H9 (cell line): Measurements from ENCODE around the gene TMEM185B. TPM values are rescaled to one million over a fixed set of nuclear protein-coding genes. Genes with fewer than 3 reads are reported as not detected.

Experiments used
- DNase-seq: peaks from one replicate; pipeline ENCODE4 v3.0.0-alpha.2; 2017
- H2AFZ ChIP-seq: one replicate; pipeline ENCODE4 v1.6.1; 2013; ENCODE audit warnings: mild to moderate bottlenecking, low read length, control low read depth, moderate library complexity
- H2AK5ac ChIP-seq: 2 replicates; pipeline ENCODE4 v1.6.1; 2013; ENCODE audit warnings: low read length, control low read depth, mixed read lengths; ENCODE audit not compliant: insufficient read length
- H2BK120ac ChIP-seq: one replicate; pipeline ENCODE4 v1.6.1; 2013; ENCODE audit warnings: low read depth, mild to moderate bottlenecking, low read length, control low read depth, inconsistent platforms; ENCODE audit not compliant: poor library complexity, severe bottlenecking
- H2BK12ac ChIP-seq: 2 replicates; pipeline ENCODE4 v1.6.1; 2013; ENCODE audit warnings: low read length, control low read depth, mixed read lengths, low read depth; ENCODE audit not compliant: insufficient read length
- H2BK15ac ChIP-seq: 2 replicates; pipeline ENCODE4 v1.6.1; 2013; ENCODE audit warnings: low read depth, low read length, control low read depth
- H2BK20ac ChIP-seq: one replicate; pipeline ENCODE4 v1.6.1; 2013; ENCODE audit warnings: low read depth, mild to moderate bottlenecking, low read length, control low read depth, inconsistent platforms; ENCODE audit not compliant: poor library complexity, severe bottlenecking
- H2BK5ac ChIP-seq: 2 replicates; pipeline ENCODE4 v1.6.1; 2013; ENCODE audit warnings: low read length, control low read depth, mixed read lengths; ENCODE audit not compliant: insufficient read length
- H3K14ac ChIP-seq: 2 replicates; pipeline ENCODE4 v1.6.1; 2013; ENCODE audit warnings: low read length, control low read depth; ENCODE audit not compliant: insufficient read depth
- H3K18ac ChIP-seq: 2 replicates; pipeline ENCODE4 v1.6.1; 2013; ENCODE audit warnings: low read depth, mild to moderate bottlenecking, mixed read lengths, low read length, control low read depth; ENCODE audit not compliant: insufficient read length
- H3K23ac ChIP-seq: 2 replicates; pipeline ENCODE4 v1.6.1; 2013; ENCODE audit warnings: low read length, control low read depth, mixed read lengths, low read depth; ENCODE audit not compliant: insufficient read length
- H3K23me2 ChIP-seq: 2 replicates; pipeline ENCODE4 v1.6.1; 2013; ENCODE audit warnings: low read depth, mild to moderate bottlenecking, mixed read lengths, low read length, control low read depth; ENCODE audit not compliant: insufficient read length, poor library complexity, severe bottlenecking
- H3K27ac ChIP-seq: 2 replicates; pipeline ENCODE4 v1.5.1; 2013; ENCODE audit warnings: low read length, control low read depth, mixed read lengths, low read depth; ENCODE audit not compliant: insufficient read length
- H3K27me3 ChIP-seq: 2 replicates; pipeline ENCODE4 v1.6.1; 2013; ENCODE audit warnings: low read length, control low read depth, inconsistent platforms; ENCODE audit not compliant: insufficient read depth
- H3K4ac ChIP-seq: 2 replicates; pipeline ENCODE4 v1.6.1; 2013; ENCODE audit warnings: low read depth, mild to moderate bottlenecking, control low read depth, inconsistent platforms, low read length, moderate library complexity
- H3K4me1 ChIP-seq: 2 replicates; pipeline ENCODE4 v1.6.1; 2013; ENCODE audit warnings: low read length, control low read depth, inconsistent platforms; ENCODE audit not compliant: insufficient read depth
- H3K4me2 ChIP-seq: 2 replicates; pipeline ENCODE4 v1.6.1; 2013; ENCODE audit warnings: low read length, control low read depth, mixed read lengths; ENCODE audit not compliant: insufficient read length, insufficient read depth
- H3K56ac ChIP-seq: 2 replicates; pipeline ENCODE4 v1.6.1; 2013; ENCODE audit warnings: low read depth, mild to moderate bottlenecking, mixed read lengths, low read length, control low read depth; ENCODE audit not compliant: insufficient read length
- H3K79me1 ChIP-seq: 2 replicates; pipeline ENCODE4 v1.6.1; 2013; ENCODE audit warnings: low read depth, mild to moderate bottlenecking, moderate library complexity, low read length, control low read depth, inconsistent platforms; ENCODE audit not compliant: insufficient read depth, poor library complexity, severe bottlenecking
- H3K79me2 ChIP-seq: 2 replicates; pipeline ENCODE4 v1.6.1; 2013; ENCODE audit warnings: low read length, control low read depth, inconsistent platforms; ENCODE audit not compliant: insufficient read depth
- H3K9ac ChIP-seq: 2 replicates; pipeline ENCODE4 v1.6.1; 2013; ENCODE audit warnings: low read length, control low read depth, mixed read lengths; ENCODE audit not compliant: insufficient read length; ENCODE audit errors: extremely low read depth
- H3K9me3 ChIP-seq: one replicate; pipeline ENCODE4 v1.6.1; 2013; ENCODE audit warnings: low read depth, low read length, inconsistent platforms; ENCODE audit not compliant: control insufficient read depth
- H3T11ph ChIP-seq: one replicate; pipeline ENCODE4 v1.6.1; 2013; ENCODE audit warnings: mild to moderate bottlenecking, low read length, control low read depth, inconsistent platforms
- H4K20me1 ChIP-seq: one replicate; pipeline ENCODE4 v1.6.1; 2013; ENCODE audit not compliant: control insufficient read depth, insufficient read length, insufficient read depth
- H4K5ac ChIP-seq: 2 replicates; pipeline ENCODE4 v1.6.1; 2013; ENCODE audit warnings: low read depth, mild to moderate bottlenecking, mixed read lengths, low read length, control low read depth; ENCODE audit not compliant: insufficient read length
- H4K8ac ChIP-seq: replicated peaks from 2 replicates; pipeline ENCODE4 v1.6.1; 2013; ENCODE audit warnings: low read length, control low read depth, mixed read lengths, low read depth; ENCODE audit not compliant: insufficient read length
- H4K91ac ChIP-seq: 2 replicates; pipeline ENCODE4 v1.6.1; 2013; ENCODE audit warnings: low read depth, mild to moderate bottlenecking, moderate library complexity, mixed read lengths, low read length, control low read depth; ENCODE audit not compliant: insufficient read length
- H3K27ac Mint-ChIP-seq, 3 experiments: 2 replicates in 2 of 3; 3 replicates in 1 of 3; pipeline ENCODE4 v1.8.0; 2020 to 2021; ENCODE audit warnings: mixed read lengths in 3 of 3, mild to moderate bottlenecking in 1 of 3, moderate library complexity in 1 of 3
- H3K27me3 Mint-ChIP-seq: 2 replicates; pipeline ENCODE4 v1.8.0; 2021; ENCODE audit warnings: low read depth, mild to moderate bottlenecking, moderate library complexity, mixed read lengths
- H3K36me3 Mint-ChIP-seq, 3 experiments: 2 replicates in 2 of 3; 3 replicates in 1 of 3; pipeline ENCODE4 v1.8.0; 2020 to 2021; ENCODE audit warnings: low read depth in 3 of 3, mixed read lengths in 3 of 3; ENCODE audit not compliant: insufficient read depth in 1 of 3
- H3K4me1 Mint-ChIP-seq, 2 experiments: 2 replicates each; pipeline ENCODE4 v1.8.0; 2020; ENCODE audit warnings: mixed read lengths in 2 of 2
- H3K4me3 Mint-ChIP-seq, 2 experiments: 2 replicates in 1 of 2; 3 replicates in 1 of 2; pipeline ENCODE4 v1.8.0; 2020 to 2021; ENCODE audit warnings: mild to moderate bottlenecking in 2 of 2, mixed read lengths in 2 of 2, moderate library complexity in 1 of 2
- H3K9me3 Mint-ChIP-seq, 2 experiments: 2 replicates in 1 of 2; 3 replicates in 1 of 2; pipeline ENCODE4 v1.8.0; 2020; ENCODE audit warnings: mild to moderate bottlenecking in 2 of 2, mixed read lengths in 2 of 2, moderate library complexity in 1 of 2
- WGBS: extraction: QIAGEN DNeasy Blood & Tissue Kit; methylation state at CpG from one replicate; pipeline ENCODE4 v1.1.7; 2013; ENCODE audit warnings: missing lambda C conversion rate, low lambda C conversion rate, mixed read lengths; ENCODE audit not compliant: insufficient read length; ENCODE audit errors: extremely low coverage; 5-methylcytosine and 5-hydroxymethylcytosine counted together
- total RNA-seq: library from RNA; stranded (reverse); gene quantifications from 2 replicates; pipeline ENCODE4 v1.2.1, GENCODE V29; 2021
- TF ChIP-seq, protein P1 (sequence below): fragments of 200-600 bp; sonication (generic); conservative IDR thresholded peaks from 3 replicates; pipeline ENCODE4 v1.8.0; 2021; ENCODE audit warnings: antibody characterized with exemption, mild to moderate bottlenecking

The TMEM185B gene
- total RNA-seq, 1 experiment from 2014 or later = 29.0 TPM

DNA sequence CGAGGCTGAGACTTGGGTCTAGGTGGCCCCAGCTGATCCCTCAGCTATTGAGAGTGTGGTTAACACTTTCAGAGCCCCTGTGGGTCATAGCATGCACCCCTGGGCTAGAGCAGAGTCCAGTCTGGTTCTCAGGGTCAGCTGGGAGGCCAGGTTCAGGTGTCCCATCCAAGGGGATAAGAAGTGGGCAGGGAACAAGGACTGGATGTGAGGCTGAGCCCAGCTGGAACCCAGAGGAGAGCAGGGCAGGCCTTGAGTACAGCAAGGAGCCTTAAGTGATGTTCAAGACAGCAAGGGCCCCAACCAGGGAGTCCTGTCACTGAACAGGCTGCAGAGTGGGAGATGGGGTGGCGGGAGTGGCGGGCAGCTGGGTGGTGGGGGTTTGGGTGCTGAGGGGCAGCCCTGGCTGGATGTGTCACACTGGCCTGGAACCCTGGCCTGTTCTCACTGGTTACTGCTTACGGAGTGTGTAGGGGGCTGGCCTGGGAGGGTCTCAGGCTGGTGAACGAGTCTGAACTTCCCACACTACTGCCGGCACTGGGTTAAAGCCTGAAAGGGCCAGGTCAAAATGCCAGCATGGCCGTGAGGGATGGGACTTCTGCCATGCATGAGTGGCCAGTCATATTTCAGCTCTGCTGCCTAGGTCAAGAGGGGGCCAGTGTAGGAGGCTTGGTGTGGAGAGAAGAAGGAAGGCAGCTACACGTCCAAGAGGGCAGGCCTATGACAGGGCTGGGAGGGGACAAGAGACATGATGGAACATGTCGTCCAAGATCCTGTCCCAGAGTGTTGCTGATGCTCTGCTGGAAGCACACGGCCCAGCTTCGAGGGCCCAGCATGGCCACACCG, 13.6 kb downstream of the TMEM185B start:
- no peak overlapping the region for H3K56ac ChIP-seq
- no peak overlapping the region for H4K91ac ChIP-seq
- H3K27me3 Mint-ChIP-seq = peaks cover 1% of the 10 kb centered on the region; the same call in 1 of the 2 replicates
- H2BK15ac ChIP-seq = no peak overlapping the region
- H3K27me3 ChIP-seq = no peaks in the 10 kb centered on the region
- peaks cover 3% of the 10 kb centered on the region; the same call in 1 of the 2 replicates for H3K4me1 ChIP-seq
- H2AFZ ChIP-seq = no peak overlapping the region
- H2BK120ac ChIP-seq = no peak overlapping the region
- no peak overlapping the region for H3K18ac ChIP-seq
- H4K20me1 ChIP-seq = no peaks in the 10 kb centered on the region
- H2AK5ac ChIP-seq = no peak overlapping the region
- H3K4ac ChIP-seq = no peak overlapping the region
- H3K23me2 ChIP-seq = no peaks in the 10 kb centered on the region
- no peak overlapping the region for H3K14ac ChIP-seq
- H3T11ph ChIP-seq = no peak overlapping the region
- H3K27ac Mint-ChIP-seq = peak overlapping the region in 1 of 3 experiments; percentile 56; a peak in 1 of 7 replicates
- TF ChIP-seq, protein P1, sequence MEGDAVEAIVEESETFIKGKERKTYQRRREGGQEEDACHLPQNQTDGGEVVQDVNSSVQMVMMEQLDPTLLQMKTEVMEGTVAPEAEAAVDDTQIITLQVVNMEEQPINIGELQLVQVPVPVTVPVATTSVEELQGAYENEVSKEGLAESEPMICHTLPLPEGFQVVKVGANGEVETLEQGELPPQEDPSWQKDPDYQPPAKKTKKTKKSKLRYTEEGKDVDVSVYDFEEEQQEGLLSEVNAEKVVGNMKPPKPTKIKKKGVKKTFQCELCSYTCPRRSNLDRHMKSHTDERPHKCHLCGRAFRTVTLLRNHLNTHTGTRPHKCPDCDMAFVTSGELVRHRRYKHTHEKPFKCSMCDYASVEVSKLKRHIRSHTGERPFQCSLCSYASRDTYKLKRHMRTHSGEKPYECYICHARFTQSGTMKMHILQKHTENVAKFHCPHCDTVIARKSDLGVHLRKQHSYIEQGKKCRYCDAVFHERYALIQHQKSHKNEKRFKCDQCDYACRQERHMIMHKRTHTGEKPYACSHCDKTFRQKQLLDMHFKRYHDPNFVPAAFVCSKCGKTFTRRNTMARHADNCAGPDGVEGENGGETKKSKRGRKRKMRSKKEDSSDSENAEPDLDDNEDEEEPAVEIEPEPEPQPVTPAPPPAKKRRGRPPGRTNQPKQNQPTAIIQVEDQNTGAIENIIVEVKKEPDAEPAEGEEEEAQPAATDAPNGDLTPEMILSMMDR = no peak
- no peak overlapping the region for H3K9ac ChIP-seq
- peaks cover 4 to 8% of the 10 kb centered on the region in 2 experiments; a peak in 3 of 4 replicates for H3K4me1 Mint-ChIP-seq
- no peak overlapping the region for H3K4me2 ChIP-seq
- no CpG with 5 or more reads among the region's 12 CpGs for WGBS
- DNase-seq = no peak
- no peak overlapping the region for H2BK12ac ChIP-seq
- H3K79me1 ChIP-seq = no peaks in the 10 kb centered on the region
- H4K5ac ChIP-seq = no peak overlapping the region
- no peak overlapping the region for H2BK5ac ChIP-seq
- no peaks in the 10 kb centered on the region for H3K36me3 Mint-ChIP-seq
- no peak overlapping the region for H3K23ac ChIP-seq
- no peaks in the 10 kb centered on the region for H3K79me2 ChIP-seq
- no peak overlapping the region for H3K4me3 Mint-ChIP-seq
- H2BK20ac ChIP-seq = no peak overlapping the region
- H4K8ac ChIP-seq = no peak overlapping the region
- H3K9me3 Mint-ChIP-seq = no peaks in the 10 kb centered on the region
- H3K27ac ChIP-seq = no peak overlapping the region
- no peaks in the 10 kb centered on the region for H3K9me3 ChIP-seq
